HUES6 (cell line): Measurements from ENCODE around the gene PPCDC.

Source experiments
- H3K27ac ChIP-seq: 2 replicates; pipeline ENCODE4 v1.7.0; 2013; ENCODE audit warnings: low read depth, mild to moderate bottlenecking, low read length, inconsistent platforms
- H3K27me3 ChIP-seq: 2 replicates; pipeline ENCODE4 v1.6.1; 2013; ENCODE audit warnings: low read length; ENCODE audit not compliant: control insufficient read depth, insufficient read depth
- H3K36me3 ChIP-seq: 2 replicates; pipeline ENCODE4 v1.6.1; 2013; ENCODE audit warnings: low read length; ENCODE audit not compliant: control insufficient read depth, insufficient read depth
- H3K4me1 ChIP-seq: 2 replicates; pipeline ENCODE4 v1.6.1; 2013; ENCODE audit warnings: low read length; ENCODE audit not compliant: control insufficient read depth, insufficient read depth
- H3K4me3 ChIP-seq: 2 replicates; pipeline ENCODE4 v1.5.1; 2013; ENCODE audit warnings: low read depth, low read length
- H3K9ac ChIP-seq: one replicate; pipeline ENCODE4 v1.6.1; 2013; ENCODE audit warnings: mild to moderate bottlenecking, low read length
- H3K9me3 ChIP-seq: 2 replicates; pipeline ENCODE4 v1.6.1; 2013; ENCODE audit warnings: low read depth, low read length; ENCODE audit not compliant: control insufficient read depth, insufficient read depth

Gene PPCDC

GRCh38 chr15:75023181-75023871 is at the start of gene PPCDC:
Gene PPCDC, plus strand, starts transcription at chr15:75023590. Its CDS starts 4,729 bp downstream, at chr15:75028319.
- H3K4me1 ChIP-seq, result peaks cover 6% of the 10 kb centered on the region; the same call in 1 of the 2 replicates
- peak within 1 kb of the TSS; percentile 99 for H3K9ac ChIP-seq
- no peaks in the 10 kb centered on the region for H3K27me3 ChIP-seq
- H3K27ac ChIP-seq, result peak within 1 kb of the TSS; percentile 82
- H3K4me3 ChIP-seq, result peak within 1 kb of the TSS; percentile 93
- H3K9me3 ChIP-seq, result no peaks in the 10 kb centered on the region
- H3K36me3 ChIP-seq, result peaks cover 2% of the 10 kb centered on the region; the same call in 1 of the 2 replicates

GRCh38 chr15:74976159-74976558 is 47.2 kb upstream of the PPCDC start:
- H3K9ac ChIP-seq, result no peak overlapping the region
- no peak overlapping the region for H3K4me3 ChIP-seq
- no peaks in the 10 kb centered on the region for H3K9me3 ChIP-seq
- H3K36me3 ChIP-seq, result no peaks in the 10 kb centered on the region
- no peaks in the 10 kb centered on the region for H3K27me3 ChIP-seq
- H3K27ac ChIP-seq, result no peak overlapping the region
- H3K4me1 ChIP-seq, result no peaks in the 10 kb centered on the region

- no peak overlapping the region for H3K27ac ChIP-seq
- H3K9ac ChIP-seq, result no peak overlapping the region
Measured at GRCh38 chr15:74977599-74977998, 45.8 kb upstream of the PPCDC start.

GRCh38 chr15:74978077-74978476 is 45.3 kb upstream of the PPCDC start:
- Histone ChIP-seq H3K9ac (no peak overlapping the region), H3K9me3 (no peaks in the 10 kb centered on the region), H3K4me3 (no peak overlapping the region), H3K36me3 (no peaks in the 10 kb centered on the region), H3K4me1 (no peaks in the 10 kb centered on the region), H3K27ac (no peak overlapping the region), H3K27me3 (no peaks in the 10 kb centered on the region)

More at GRCh38 chr15:74977599-74977998, 45.8 kb upstream of the PPCDC start:
- Histone ChIP-seq H3K27me3 (no peaks in the 10 kb centered on the region), H3K4me1 (no peaks in the 10 kb centered on the region), H3K9me3 (no peaks in the 10 kb centered on the region), H3K4me3 (no peak overlapping the region), H3K36me3 (no peaks in the 10 kb centered on the region)

- Histone ChIP-seq H3K27me3 (no peaks in the 10 kb centered on the region), H3K9me3 (no peaks in the 10 kb centered on the region), H3K9ac (no peak overlapping the region), H3K36me3 (no peaks in the 10 kb centered on the region), H3K4me1 (no peaks in the 10 kb centered on the region), H3K27ac (no peak overlapping the region), H3K4me3 (no peak overlapping the region)
Measured at GRCh38 chr15:74978503-74978902, 44.9 kb upstream of the PPCDC start.

- Histone ChIP-seq H3K27ac (no peak overlapping the region), H3K27me3 (no peaks in the 10 kb centered on the region; the same call in 1 of the 2 replicates), H3K9me3 (no peaks in the 10 kb centered on the region), H3K4me3 (no peak overlapping the region), H3K4me1 (no peaks in the 10 kb centered on the region), H3K9ac (no peak overlapping the region), H3K36me3 (no peaks in the 10 kb centered on the region)
Measured at GRCh38 chr15:74982183-74982582, 41.2 kb upstream of the PPCDC start.

- Histone ChIP-seq H3K4me3 (no peak overlapping the region), H3K36me3 (no peaks in the 10 kb centered on the region), H3K9ac (no peak overlapping the region), H3K9me3 (no peaks in the 10 kb centered on the region), H3K4me1 (no peaks in the 10 kb centered on the region), H3K27ac (no peak overlapping the region), H3K27me3 (no peaks in the 10 kb centered on the region; the same call in 1 of the 2 replicates)
Measured at GRCh38 chr15:74983725-74984231, 39.6 kb upstream of the PPCDC start.

GRCh38 chr15:74988007-74988800 is 35.2 kb upstream of the PPCDC start:
- Histone ChIP-seq H3K4me3 (no peak overlapping the region), H3K27me3 (peaks cover 6% of the 10 kb centered on the region; the same call in 1 of the 2 replicates), H3K4me1 (no peaks in the 10 kb centered on the region), H3K9ac (no peak overlapping the region), H3K9me3 (no peaks in the 10 kb centered on the region), H3K27ac (no peak overlapping the region), H3K36me3 (no peaks in the 10 kb centered on the region)

- H3K9me3 ChIP-seq, result no peaks in the 10 kb centered on the region
- no peaks in the 10 kb centered on the region for H3K4me1 ChIP-seq
- no peak overlapping the region for H3K4me3 ChIP-seq
- H3K27ac ChIP-seq, result no peak overlapping the region
- no peak overlapping the region for H3K9ac ChIP-seq
- H3K36me3 ChIP-seq, result no peaks in the 10 kb centered on the region
- peaks cover 6% of the 10 kb centered on the region; the same call in 1 of the 2 replicates for H3K27me3 ChIP-seq
Measured at GRCh38 chr15:74989527-74989926, 33.9 kb upstream of the PPCDC start.

- H3K9me3 ChIP-seq, result no peaks in the 10 kb centered on the region
- no peak overlapping the region for H3K27ac ChIP-seq
- H3K27me3 ChIP-seq, result peaks cover 27% of the 10 kb centered on the region
- H3K36me3 ChIP-seq, result no peaks in the 10 kb centered on the region
- no peak overlapping the region for H3K9ac ChIP-seq
- H3K4me3 ChIP-seq, result no peak overlapping the region
- H3K4me1 ChIP-seq, result 0 out of 2 replicates have a peak, but pooled peaks cover 6% of the 10 kb centered on the region
Measured at GRCh38 chr15:74992619-74993018, 30.8 kb upstream of the PPCDC start.

- Histone ChIP-seq H3K4me1 (0 out of 2 replicates have a peak, but pooled peaks cover 6% of the 10 kb centered on the region), H3K27ac (no peak overlapping the region), H3K9ac (no peak overlapping the region), H3K36me3 (no peaks in the 10 kb centered on the region), H3K9me3 (no peaks in the 10 kb centered on the region), H3K4me3 (no peak overlapping the region), H3K27me3 (peaks cover 30% of the 10 kb centered on the region)
Measured at GRCh38 chr15:74994236-74994635, 29.2 kb upstream of the PPCDC start.
